GM10266 (cell line): Measurements from ENCODE around the gene RBP2.

ENCODE experiments used
- DNase-seq: peaks from one replicate; pipeline ENCODE4 v3.0.0; 2012; ENCODE audit errors: extremely low spot score
- TF ChIP-seq, protein P1 (sequence below): IDR thresholded peaks from 2 replicates; pipeline ENCODE4 v1.5.1; 2012; ENCODE audit warnings: mild to moderate bottlenecking, low read depth; ENCODE audit not compliant: control insufficient read depth, insufficient read depth; ENCODE audit errors: missing control alignments

Gene RBP2

DNA sequence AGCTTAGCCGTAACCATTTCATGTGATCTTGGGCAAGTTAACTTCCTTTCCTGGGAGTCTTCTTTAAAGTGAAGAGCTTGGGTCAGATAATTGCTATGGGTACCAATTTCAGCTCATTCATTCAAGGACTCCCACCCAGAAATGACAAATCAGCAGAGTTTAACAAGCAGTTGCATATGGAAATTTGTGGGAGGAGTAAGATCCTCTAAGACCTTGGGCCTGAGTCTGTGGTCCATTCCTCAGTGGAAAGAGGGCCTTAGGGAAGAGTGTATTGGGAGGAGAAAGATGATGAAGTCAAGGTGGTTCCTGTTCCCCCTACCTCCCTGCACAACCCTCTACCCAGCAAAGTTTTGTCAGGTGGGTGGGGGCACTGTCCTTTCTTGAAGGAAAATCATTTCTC is 42.1 kb downstream of the RBP2 start:
- TF ChIP-seq, protein P1, sequence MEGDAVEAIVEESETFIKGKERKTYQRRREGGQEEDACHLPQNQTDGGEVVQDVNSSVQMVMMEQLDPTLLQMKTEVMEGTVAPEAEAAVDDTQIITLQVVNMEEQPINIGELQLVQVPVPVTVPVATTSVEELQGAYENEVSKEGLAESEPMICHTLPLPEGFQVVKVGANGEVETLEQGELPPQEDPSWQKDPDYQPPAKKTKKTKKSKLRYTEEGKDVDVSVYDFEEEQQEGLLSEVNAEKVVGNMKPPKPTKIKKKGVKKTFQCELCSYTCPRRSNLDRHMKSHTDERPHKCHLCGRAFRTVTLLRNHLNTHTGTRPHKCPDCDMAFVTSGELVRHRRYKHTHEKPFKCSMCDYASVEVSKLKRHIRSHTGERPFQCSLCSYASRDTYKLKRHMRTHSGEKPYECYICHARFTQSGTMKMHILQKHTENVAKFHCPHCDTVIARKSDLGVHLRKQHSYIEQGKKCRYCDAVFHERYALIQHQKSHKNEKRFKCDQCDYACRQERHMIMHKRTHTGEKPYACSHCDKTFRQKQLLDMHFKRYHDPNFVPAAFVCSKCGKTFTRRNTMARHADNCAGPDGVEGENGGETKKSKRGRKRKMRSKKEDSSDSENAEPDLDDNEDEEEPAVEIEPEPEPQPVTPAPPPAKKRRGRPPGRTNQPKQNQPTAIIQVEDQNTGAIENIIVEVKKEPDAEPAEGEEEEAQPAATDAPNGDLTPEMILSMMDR, result no peak
- DNase-seq, result no peak

DNA sequence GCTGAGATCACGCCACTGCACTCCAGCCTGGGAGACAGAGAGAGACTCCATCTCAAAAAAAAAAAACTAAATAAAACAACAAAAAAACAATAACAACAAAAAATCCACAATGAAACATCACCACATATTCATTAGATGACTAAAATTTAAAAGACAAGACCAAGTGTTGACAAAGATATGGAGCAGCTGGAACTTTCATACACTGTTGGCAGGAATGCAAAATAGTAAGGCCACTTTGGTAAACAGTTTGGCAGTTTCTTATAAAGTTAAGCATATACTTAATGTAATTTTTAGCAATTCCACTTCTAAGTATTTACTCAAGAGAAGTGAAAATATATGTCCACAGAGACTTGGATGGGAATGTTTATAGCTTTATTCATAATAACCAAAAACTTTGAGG is 43.2 kb downstream of the RBP2 start:
- TF ChIP-seq, protein P1, result no peak
- DNase-seq, result no peak

DNA sequence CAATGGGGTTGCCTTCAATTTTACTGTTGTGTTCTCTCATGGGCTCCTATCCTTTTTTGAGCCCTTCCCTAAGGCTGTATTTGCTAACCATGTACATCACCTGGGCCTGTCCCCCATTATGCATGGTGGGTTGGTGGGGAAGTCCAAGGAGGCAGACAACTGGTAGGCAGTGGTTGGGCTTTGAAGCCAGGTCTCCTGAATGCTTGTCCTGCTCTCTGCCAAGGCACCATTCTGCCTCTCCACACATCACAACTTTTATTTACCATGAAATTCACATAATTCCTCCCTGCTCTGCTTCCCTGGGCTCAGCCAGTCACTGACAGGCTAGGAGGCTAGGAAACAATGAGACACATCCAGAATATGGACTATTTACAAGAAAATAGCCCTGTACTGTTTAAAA is 45.8 kb downstream of the RBP2 start:
- TF ChIP-seq, protein P1, result no peak
- DNase-seq, result no peak

DNA sequence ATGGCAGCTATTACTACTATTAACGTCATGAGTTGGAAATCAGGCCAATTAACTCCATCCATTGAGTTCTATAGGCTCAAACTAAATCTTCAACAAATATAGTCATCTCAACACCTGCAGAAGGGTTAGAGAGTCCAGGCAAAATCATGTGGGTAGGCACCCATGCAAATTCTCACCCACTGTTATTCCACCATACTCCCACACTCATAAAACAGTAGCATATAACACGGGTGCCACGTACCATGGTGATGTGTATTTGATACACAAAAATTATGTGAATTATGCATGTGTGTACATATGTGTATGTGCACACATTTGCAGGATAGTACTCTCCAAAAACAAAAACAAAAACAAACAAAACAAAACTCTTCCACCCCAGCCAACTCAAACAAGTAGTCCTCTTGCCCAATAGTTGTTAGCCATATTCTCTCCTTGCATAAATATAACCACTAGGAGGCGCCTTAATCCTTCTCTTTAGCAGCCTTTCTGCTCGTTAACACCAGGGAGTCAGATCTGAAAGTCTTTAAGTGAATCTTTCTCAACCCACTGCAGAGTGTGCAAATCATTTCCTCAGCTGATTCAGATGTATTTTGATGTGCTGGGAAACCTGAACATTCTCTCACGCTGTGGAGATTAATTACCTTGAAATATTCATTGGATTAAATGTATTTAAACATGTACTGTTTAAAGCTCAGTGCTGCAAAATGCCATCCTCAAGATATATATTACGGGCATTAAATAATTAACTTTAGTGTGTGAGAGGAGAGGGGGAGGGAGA is 48.8 kb downstream of the RBP2 start:
- TF ChIP-seq, protein P1, result peak; percentile 70
- DNase-seq, result peak; percentile 58

DNA sequence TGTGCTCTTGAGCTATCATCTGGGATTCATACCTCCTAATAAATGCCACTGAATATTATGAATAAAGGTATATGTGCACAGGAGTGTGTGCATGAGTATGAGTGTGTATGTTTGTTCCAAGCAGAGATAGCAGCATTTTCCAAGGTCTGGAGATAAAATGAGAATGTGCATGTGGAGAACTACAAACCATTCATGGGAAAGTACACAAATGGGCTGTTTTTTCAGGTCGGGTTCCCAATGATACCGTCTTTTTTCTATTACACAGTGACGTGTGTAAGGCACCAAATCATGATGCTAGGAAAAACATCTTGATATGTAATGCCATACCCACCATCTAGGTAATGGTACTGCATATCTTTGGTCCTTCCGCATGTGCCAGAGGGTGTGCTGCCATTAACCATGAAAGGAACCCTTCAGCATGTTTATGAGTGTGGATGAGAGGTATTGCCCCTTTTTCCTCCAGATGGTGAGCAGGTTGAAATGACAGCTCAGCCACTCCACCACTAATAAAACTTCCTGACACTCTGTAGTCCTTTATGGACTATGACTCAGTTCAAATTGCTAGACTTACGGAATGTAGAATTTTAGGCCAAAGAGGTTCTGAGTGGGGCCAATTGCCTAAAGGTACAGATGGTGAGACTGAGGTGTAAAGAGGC is 50.4 kb downstream of the RBP2 start:
- TF ChIP-seq, protein P1, result no peak
- no peak for DNase-seq

DNA sequence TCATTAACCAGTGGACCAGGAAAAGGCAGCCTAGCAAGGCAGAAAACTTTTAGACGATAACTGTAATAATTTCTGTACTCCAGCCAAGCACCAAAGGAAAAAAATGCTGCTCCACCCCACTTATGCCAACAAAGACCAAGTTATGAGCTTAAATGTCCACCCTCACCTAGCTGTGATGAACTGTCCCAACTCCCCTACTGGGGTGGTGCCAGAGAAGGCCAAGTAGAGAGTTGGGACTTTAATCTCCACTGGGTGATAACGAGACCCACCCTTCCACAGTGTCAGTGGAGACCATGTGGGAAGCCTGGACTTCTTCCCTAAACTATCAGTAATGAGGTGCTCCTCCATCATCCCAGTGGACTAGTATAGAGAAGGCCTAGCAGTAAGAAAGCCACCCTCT is 53.1 kb downstream of the RBP2 start:
- DNase-seq, result no peak
- TF ChIP-seq, protein P1, result no peak

DNA sequence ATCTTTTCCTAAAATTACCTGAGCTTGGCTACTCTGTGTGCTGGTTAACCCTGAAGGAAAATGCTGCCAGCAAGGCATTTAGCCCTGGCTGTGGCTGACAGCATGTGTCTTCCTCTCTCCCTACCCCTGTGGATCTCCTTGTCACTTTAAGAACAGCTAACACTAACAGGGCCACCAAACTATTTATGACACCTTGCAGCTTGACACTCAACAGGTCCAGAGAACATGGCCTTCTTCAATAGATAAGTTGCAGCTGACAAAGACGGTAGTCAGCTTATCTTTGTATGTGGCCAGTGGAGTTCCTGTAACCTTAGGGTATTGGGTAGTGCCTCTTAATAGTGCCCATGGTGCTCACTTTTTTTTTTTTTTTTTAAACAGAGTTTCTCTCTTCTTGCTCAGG is 54.9 kb downstream of the RBP2 start:
- DNase-seq, result no peak
- TF ChIP-seq, protein P1, result no peak
